ENCODE measurements around the gene GLCE. TPM values are rescaled to one million over a fixed set of nuclear protein-coding genes. Genes with fewer than 3 reads are reported as not detected.

Gene GLCE
- total and polyA plus RNA-seq, 9 of the 15 experiments (the other 6 are each of a cell fraction or from before 2014, with no cell fraction given) = 4.6 to 12.3 (median 10.6) TPM

GRCh38 chr15:69271217-69271616, 110.8 kb downstream of the GLCE start:
- Histone ChIP-seq H3K9me1 (ENCODE audit: control insufficient read depth, insufficient read depth, low read length) (no peaks in the 10 kb centered on the region), H3K36me3 (ENCODE audit: control insufficient read depth, insufficient read depth, low read length) (no peaks in the 10 kb centered on the region), H3K4me1 (replicated peaks in 1 of 2; ENCODE audit: control insufficient read depth in 2 of 2, insufficient read depth in 2 of 2, low read length in 2 of 2) (no peaks in the 10 kb centered on the region), H3K4me2 (ENCODE audit: insufficient read depth, low read length) (no peak overlapping the region), H3K27ac (ENCODE audit: extremely low read depth, low read depth, low read length) (no peak overlapping the region), H3K4me3 (no peak overlapping the region), H2AFZ (ENCODE audit: low read depth, low read length) (no peak overlapping the region), H4K20me1 (replicated peaks; ENCODE audit: control insufficient read depth, insufficient read depth, low read length) (no peaks in the 10 kb centered on the region), H3K9me3 (replicated peaks; ENCODE audit: control insufficient read depth, insufficient read depth, low read depth, low read length) (no peaks in the 10 kb centered on the region), H3K79me2 (ENCODE audit: control insufficient read depth, insufficient read depth, low read length) (no peaks in the 10 kb centered on the region), H3K27me3 (ENCODE audit: control insufficient read depth in 2 of 2, insufficient read depth in 2 of 2, low read length in 2 of 2) (peaks cover 13 to 30% of the 10 kb centered on the region in 2 experiments; a peak in 4 of 5 replicates), H3K9ac (ENCODE audit: insufficient read depth in 1 of 2, low read depth in 2 of 2, low read length in 2 of 2) (no peak overlapping the region)
- in situ Hi-C loops (cut with MboI) = no loop called here
- ChIA-PET POLR2A (no interaction called here), CTCF (ENCODE audit: low intra/inter-chr PET ratio) (no interaction called here)
- intact Hi-C loops (cut with micrococcal nuclease) = no loop called here
- ATAC-seq = no peak
- no peak for DNase-seq (ENCODE audit: extremely low read depth in 1 of 4, low spot score in 3 of 4)
- no TSS peak for BruUV-seq (replicated peaks)
- TF ChIP-seq, protein P1, sequence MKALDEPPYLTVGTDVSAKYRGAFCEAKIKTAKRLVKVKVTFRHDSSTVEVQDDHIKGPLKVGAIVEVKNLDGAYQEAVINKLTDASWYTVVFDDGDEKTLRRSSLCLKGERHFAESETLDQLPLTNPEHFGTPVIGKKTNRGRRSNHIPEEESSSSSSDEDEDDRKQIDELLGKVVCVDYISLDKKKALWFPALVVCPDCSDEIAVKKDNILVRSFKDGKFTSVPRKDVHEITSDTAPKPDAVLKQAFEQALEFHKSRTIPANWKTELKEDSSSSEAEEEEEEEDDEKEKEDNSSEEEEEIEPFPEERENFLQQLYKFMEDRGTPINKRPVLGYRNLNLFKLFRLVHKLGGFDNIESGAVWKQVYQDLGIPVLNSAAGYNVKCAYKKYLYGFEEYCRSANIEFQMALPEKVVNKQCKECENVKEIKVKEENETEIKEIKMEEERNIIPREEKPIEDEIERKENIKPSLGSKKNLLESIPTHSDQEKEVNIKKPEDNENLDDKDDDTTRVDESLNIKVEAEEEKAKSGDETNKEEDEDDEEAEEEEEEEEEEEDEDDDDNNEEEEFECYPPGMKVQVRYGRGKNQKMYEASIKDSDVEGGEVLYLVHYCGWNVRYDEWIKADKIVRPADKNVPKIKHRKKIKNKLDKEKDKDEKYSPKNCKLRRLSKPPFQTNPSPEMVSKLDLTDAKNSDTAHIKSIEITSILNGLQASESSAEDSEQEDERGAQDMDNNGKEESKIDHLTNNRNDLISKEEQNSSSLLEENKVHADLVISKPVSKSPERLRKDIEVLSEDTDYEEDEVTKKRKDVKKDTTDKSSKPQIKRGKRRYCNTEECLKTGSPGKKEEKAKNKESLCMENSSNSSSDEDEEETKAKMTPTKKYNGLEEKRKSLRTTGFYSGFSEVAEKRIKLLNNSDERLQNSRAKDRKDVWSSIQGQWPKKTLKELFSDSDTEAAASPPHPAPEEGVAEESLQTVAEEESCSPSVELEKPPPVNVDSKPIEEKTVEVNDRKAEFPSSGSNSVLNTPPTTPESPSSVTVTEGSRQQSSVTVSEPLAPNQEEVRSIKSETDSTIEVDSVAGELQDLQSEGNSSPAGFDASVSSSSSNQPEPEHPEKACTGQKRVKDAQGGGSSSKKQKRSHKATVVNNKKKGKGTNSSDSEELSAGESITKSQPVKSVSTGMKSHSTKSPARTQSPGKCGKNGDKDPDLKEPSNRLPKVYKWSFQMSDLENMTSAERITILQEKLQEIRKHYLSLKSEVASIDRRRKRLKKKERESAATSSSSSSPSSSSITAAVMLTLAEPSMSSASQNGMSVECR (CRISPR knock-in tag; IDR thresholded peaks at IDR 0.05) = no peak
- no peak for FAIRE-seq
